ENCODE measurements around the gene PODN.

- TF ChIP-seq CTCF (IDR thresholded peaks at IDR 0.05) = no peak
- no peak for TF ChIP-seq POLR2A (IDR thresholded peaks at IDR 0.05)
Observed at GRCh38 chr1:53114581-53115400, 52.8 kb downstream of the PODN start.

Data from esophagus squamous epithelium (tissue), 4 donors.